K562 (cell line): ENCODE data around the gene CACNA2D3. TPM values are rescaled to one million over a fixed set of nuclear protein-coding genes. Genes with fewer than 3 reads are reported as not detected.

Experiments used
- ATAC-seq: fragments of 200-7000 bp; cut with Tn5 transposase; 3 replicates; pipeline ENCODE4 v1.9.1; 2020; ENCODE audit warnings: moderate library complexity
- BruUV-seq: library from RNA; stranded (reverse); fragments of 400-500 nt; replicated peaks from 2 replicates; lab custom pipeline; 2021; lab: Mats Ljungman, UMichigan
- CTCF ChIA-PET: fragments of 300-600 bp; formaldehyde crosslinking; extraction: SDS; loops from one replicate; lab custom pipeline; 2021; ENCODE audit warnings: low intra/inter-chr PET ratio; lab: Yijun Ruan, JAX
- POLR2A ChIA-PET: fragments of 300-600, 350-650 bp; sonication (Branson Sonifier 250); formaldehyde crosslinking; extraction: SDS; loops from one replicate; lab custom pipeline; 2021; ENCODE audit warnings: antibody characterized with exemption, inconsistent platforms; lab: Yijun Ruan, JAX
- DNase-seq, 4 experiments: peaks; one replicate each; pipeline versions ENCODE4 v3.0.0 to v3.0.0-alpha.2; 2011 to 2018; ENCODE audit warnings: low spot score in 3 of 4, mixed read lengths in 3 of 4; ENCODE audit errors: extremely low read depth in 1 of 4
- FAIRE-seq: peaks from 2 replicates; lab custom pipeline; 2011; peaks lifted over from hg19 to GRCh38; lab: Jason Lieb, UNC
- H2AFZ ChIP-seq: 2 replicates; pipeline ENCODE4 v1.6.0; 2011; ENCODE audit warnings: low read depth, low read length, control low read depth, inconsistent platforms
- H3K27ac ChIP-seq: fragments of 200-600 bp; 3 replicates; pipeline ENCODE4 v1.8.0; 2011; ENCODE audit warnings: low read depth, mild to moderate bottlenecking, control low read depth, inconsistent platforms, low read length, moderate library complexity, mixed read lengths; ENCODE audit errors: extremely low read depth
- H3K27me3 ChIP-seq, 2 experiments: fragments of 300-600 bp in 1 of 2; 2 replicates in 1 of 2; 3 replicates in 1 of 2; pipeline versions ENCODE4 v1.6.0 to v1.8.0; 2011; ENCODE audit warnings: inconsistent platforms in 2 of 2, low read length in 2 of 2, mild to moderate bottlenecking in 1 of 2, mixed read lengths in 1 of 2, moderate library complexity in 1 of 2; ENCODE audit not compliant: control insufficient read depth in 2 of 2, insufficient read depth in 2 of 2
- H3K36me3 ChIP-seq: fragments of 300-600 bp; 3 replicates; pipeline ENCODE4 v1.8.0; 2011; ENCODE audit warnings: mild to moderate bottlenecking, low read length, inconsistent platforms; ENCODE audit not compliant: control insufficient read depth, insufficient read depth
- H3K4me1 ChIP-seq, 2 experiments: fragments of 200-600 bp in 1 of 2; replicated peaks in 1 of 2; 2 replicates in 1 of 2; 3 replicates in 1 of 2; pipeline versions ENCODE4 v1.5.1 to v1.8.0; 2011; ENCODE audit warnings: inconsistent platforms in 2 of 2, low read length in 2 of 2, mild to moderate bottlenecking in 1 of 2, mixed read lengths in 1 of 2, moderate library complexity in 1 of 2; ENCODE audit not compliant: control insufficient read depth in 2 of 2, insufficient read depth in 2 of 2
- H3K4me2 ChIP-seq: 2 replicates; pipeline ENCODE4 v1.6.1; 2011; ENCODE audit warnings: low read length, control low read depth, inconsistent platforms, mixed read lengths; ENCODE audit not compliant: insufficient read depth
- H3K4me3 ChIP-seq: fragments of 200-600 bp; sonication (generic), shearing (Covaris generic); 2 replicates; pipeline ENCODE4 v1.5.1; 2016; ENCODE audit warnings: control low read depth, inconsistent platforms
- H3K79me2 ChIP-seq: fragments of 200-600 bp; 3 replicates; pipeline ENCODE4 v1.8.0; 2011; ENCODE audit warnings: low read length, inconsistent platforms; ENCODE audit not compliant: control insufficient read depth, insufficient read depth
- H3K9ac ChIP-seq, 2 experiments: 2 replicates each; pipeline versions ENCODE4 v1.6.0 to v1.6.1; 2011; ENCODE audit warnings: low read depth in 2 of 2, low read length in 2 of 2, control low read depth in 1 of 2, inconsistent platforms in 1 of 2, mild to moderate bottlenecking in 1 of 2, mixed read lengths in 1 of 2; ENCODE audit not compliant: insufficient read depth in 1 of 2
- H3K9me1 ChIP-seq: one replicate; pipeline ENCODE4 v1.6.0; 2011; ENCODE audit warnings: inconsistent platforms, mild to moderate bottlenecking, low read length, moderate library complexity; ENCODE audit not compliant: control insufficient read depth, insufficient read depth
- H3K9me3 ChIP-seq: replicated peaks from 2 replicates; pipeline ENCODE4 v1.5.1; 2011; ENCODE audit warnings: low read depth, low read length, inconsistent platforms; ENCODE audit not compliant: control insufficient read depth, insufficient read depth
- H4K20me1 ChIP-seq: replicated peaks from 2 replicates; pipeline ENCODE4 v1.6.1; 2011; ENCODE audit warnings: low read length, inconsistent platforms, mixed read lengths; ENCODE audit not compliant: control insufficient read depth, insufficient read depth
- PRMT5 ChIP-seq: sonication (generic); formaldehyde crosslinking; IDR thresholded peaks from 2 replicates; pipeline ENCODE4 v1.5.0; 2020; ENCODE audit warnings: missing genetic modification reagents
- SIX5 ChIP-seq, 2 experiments: IDR thresholded peaks; 2 replicates each; pipeline ENCODE4 v1.6.1; 2011; ENCODE audit warnings: low read length in 2 of 2, borderline replicate concordance in 1 of 2, low read depth in 1 of 2, mild to moderate bottlenecking in 1 of 2, moderate library complexity in 1 of 2; ENCODE audit not compliant: insufficient read depth in 1 of 2
- YY1 ChIP-seq, 3 experiments: IDR thresholded peaks; 2 replicates each; pipeline ENCODE4 v1.6.1; 2011; ENCODE audit warnings: low read length in 2 of 3, mild to moderate bottlenecking in 2 of 3, moderate library complexity in 2 of 3, borderline replicate concordance in 1 of 3, control low read depth in 1 of 3, low read depth in 1 of 3; ENCODE audit not compliant: insufficient read depth in 3 of 3, insufficient replicate concordance in 2 of 3, control insufficient read depth in 1 of 3, insufficient read length in 1 of 3; ENCODE audit errors: extremely low read depth in 1 of 3
- WGBS: fragments of 100-300 bp; shearing (Covaris generic); methylation state at CpG from one replicate; pipeline ENCODE4 v1.1.6; 2016; ENCODE audit warnings: low coverage, mixed read lengths; ENCODE audit not compliant: insufficient coverage; ENCODE audit errors: missing lambda C conversion rate; 5-methylcytosine and 5-hydroxymethylcytosine counted together
- in situ Hi-C: fragments of 300-500 bp; cut with MboI; formaldehyde crosslinking; loops from 4 replicates; pipeline ENCODE4 v1.15.0; 2018; ENCODE audit warnings: inconsistent platforms, mixed read lengths
- intact Hi-C: fragments of 100-400 bp; cut with micrococcal nuclease; formaldehyde crosslinking; loops from 2 replicates; pipeline ENCODE4 v1.14.2; 2022
- polyA plus RNA-seq, 8 experiments: library from polyadenylated mRNA; depleted of rRNA in 4 of 8; stranded (reverse) in 5 of 8; unstranded in 3 of 8; fragments of >200 nt; fragmentation: Nextera tagmentation in 2 of 8; fragmentation: Illumina TruSeq in 1 of 8; extraction: Ambion mirVana in 2 of 8; extraction: Trizol in 1 of 8; gene quantifications; 2 replicates each; pipeline versions ENCODE4 v1.2.1 to v1.2.3, GENCODE V29; 2011 to 2014; ENCODE audit warnings: inconsistent platforms in 1 of 8, missing spikeins in 1 of 8
- total RNA-seq, 7 experiments: library from RNA; depleted of rRNA in 6 of 7; stranded (reverse); fragments of >200 nt in 6 of 7; fragmentation: Illumina TruSeq in 2 of 7; extraction: Trizol in 2 of 7; gene quantifications; 2 replicates each; pipeline versions ENCODE4 v1.2.1 to v1.2.3, GENCODE V29; 2011 to 2021; ENCODE audit warnings: low replicate concordance in 1 of 7
- TF ChIP-seq, protein P1 (sequence below): fragments of 250-450 bp; sonication (Bioruptor Pico); IDR thresholded peaks from 2 replicates; pipeline ENCODE4 v1.4.0; 2020; ENCODE audit warnings: borderline replicate concordance
- TF ChIP-seq, protein P2 (sequence below): fragments of 450-650 bp; IDR thresholded peaks from 2 replicates; pipeline ENCODE4 v1.6.1; 2017; ENCODE audit warnings: mild to moderate bottlenecking, moderate library complexity

The CACNA2D3 gene
- total and polyA plus RNA-seq, 9 of the 15 experiments (the other 6 are each of a cell fraction or from before 2014, with no cell fraction given): 0.01 TPM; not detected in 8

DNA sequence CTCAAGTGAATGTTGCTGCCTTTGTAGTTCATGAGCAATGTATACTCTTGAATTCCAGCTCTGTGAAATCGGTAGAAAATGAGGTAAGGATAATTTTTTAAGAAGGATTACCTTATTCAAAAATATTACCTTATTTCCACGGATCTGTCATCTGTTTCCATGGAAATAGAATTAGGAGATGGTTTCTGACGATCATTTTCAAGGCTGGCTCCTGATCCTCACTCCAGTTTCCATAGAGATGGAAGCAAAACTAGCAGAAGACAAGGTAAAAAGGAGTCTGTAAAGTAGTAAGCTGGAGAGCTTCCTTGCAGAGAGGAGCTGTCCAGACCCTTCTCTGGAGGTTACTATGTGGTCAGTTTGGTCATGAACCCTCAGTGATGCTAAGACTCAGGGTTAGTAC is 55.5 kb downstream of the CACNA2D3 start (continued):
- TF ChIP-seq, protein P1, sequence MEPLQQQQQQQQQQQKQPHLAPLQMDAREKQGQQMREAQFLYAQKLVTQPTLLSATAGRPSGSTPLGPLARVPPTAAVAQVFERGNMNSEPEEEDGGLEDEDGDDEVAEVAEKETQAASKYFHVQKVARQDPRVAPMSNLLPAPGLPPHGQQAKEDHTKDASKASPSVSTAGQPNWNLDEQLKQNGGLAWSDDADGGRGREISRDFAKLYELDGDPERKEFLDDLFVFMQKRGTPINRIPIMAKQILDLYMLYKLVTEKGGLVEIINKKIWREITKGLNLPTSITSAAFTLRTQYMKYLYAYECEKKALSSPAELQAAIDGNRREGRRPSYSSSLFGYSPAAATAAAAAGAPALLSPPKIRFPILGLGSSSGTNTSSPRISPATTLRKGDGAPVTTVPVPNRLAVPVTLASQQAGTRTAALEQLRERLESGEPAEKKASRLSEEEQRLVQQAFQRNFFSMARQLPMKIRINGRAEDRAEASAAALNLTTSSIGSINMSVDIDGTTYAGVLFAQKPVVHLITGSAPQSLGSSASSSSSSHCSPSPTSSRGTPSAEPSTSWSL (CRISPR knock-in tag): no peak
- TF ChIP-seq SIX5 (IDR thresholded peaks at IDR 0.05; ENCODE audit: borderline replicate concordance in 1 of 2, insufficient read depth in 1 of 2, low read depth in 1 of 2, low read length in 2 of 2): no peak
- no peak for TF ChIP-seq YY1 (IDR thresholded peaks at IDR 0.05; ENCODE audit: borderline replicate concordance in 1 of 3, control insufficient read depth in 1 of 3, extremely low read depth in 1 of 3, insufficient read depth in 3 of 3, insufficient read length in 1 of 3, insufficient replicate concordance in 2 of 3, low read depth in 1 of 3, low read length in 2 of 3)

DNA sequence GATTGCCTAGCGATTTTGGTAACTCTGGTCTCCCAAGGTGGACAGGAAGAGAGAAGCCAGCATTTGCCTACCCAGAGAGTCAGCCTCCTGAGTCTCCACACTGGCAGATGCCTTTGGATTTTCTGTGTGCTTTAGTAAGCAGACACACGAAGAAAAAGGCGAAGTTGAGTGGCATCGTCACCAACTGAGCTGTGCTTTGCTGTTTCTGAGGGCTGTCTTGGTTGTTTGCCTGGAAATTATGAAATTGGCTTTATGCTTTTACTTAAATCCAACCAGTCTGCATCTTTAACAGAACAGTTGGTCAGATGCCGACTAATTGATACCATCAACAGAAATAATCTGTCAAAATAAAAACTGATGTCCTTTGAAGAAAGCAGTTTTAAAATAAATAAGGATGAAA is 56.0 kb downstream of the CACNA2D3 start:
- no peaks in the 10 kb centered on the region for H3K9me3 ChIP-seq
- H3K4me2 ChIP-seq: no peak overlapping the region
- ChIA-PET POLR2A (interaction anchor here (0.6 kb wide), 1 partner anchor 19 kb away, joined by 3 read pairs; no protein-coding TSS in a partner anchor), CTCF (no interaction called here)
- in situ Hi-C loops: no loop called here
- FAIRE-seq (no peak), DNase-seq (no peak), ATAC-seq (no peak)
- no peak overlapping the region for H3K4me3 ChIP-seq
- intact Hi-C loops: no loop called here
- H3K79me2 ChIP-seq: no peaks in the 10 kb centered on the region
- H3K27ac ChIP-seq: no peak overlapping the region
- no peaks in the 10 kb centered on the region for H3K27me3 ChIP-seq
- no peaks in the 10 kb centered on the region for H3K4me1 ChIP-seq
- TF ChIP-seq PRMT5 (CRISPR knock-in tag): no peak
- TF ChIP-seq, protein P2, sequence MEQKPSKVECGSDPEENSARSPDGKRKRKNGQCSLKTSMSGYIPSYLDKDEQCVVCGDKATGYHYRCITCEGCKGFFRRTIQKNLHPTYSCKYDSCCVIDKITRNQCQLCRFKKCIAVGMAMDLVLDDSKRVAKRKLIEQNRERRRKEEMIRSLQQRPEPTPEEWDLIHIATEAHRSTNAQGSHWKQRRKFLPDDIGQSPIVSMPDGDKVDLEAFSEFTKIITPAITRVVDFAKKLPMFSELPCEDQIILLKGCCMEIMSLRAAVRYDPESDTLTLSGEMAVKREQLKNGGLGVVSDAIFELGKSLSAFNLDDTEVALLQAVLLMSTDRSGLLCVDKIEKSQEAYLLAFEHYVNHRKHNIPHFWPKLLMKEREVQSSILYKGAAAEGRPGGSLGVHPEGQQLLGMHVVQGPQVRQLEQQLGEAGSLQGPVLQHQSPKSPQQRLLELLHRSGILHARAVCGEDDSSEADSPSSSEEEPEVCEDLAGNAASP: no peak
- BruUV-seq: no TSS peak
- H4K20me1 ChIP-seq: no peaks in the 10 kb centered on the region
- H3K9ac ChIP-seq: no peak overlapping the region
- H3K36me3 ChIP-seq: no peaks in the 10 kb centered on the region
- no peaks in the 10 kb centered on the region for H3K9me1 ChIP-seq
- H2AFZ ChIP-seq: no peak overlapping the region
- WGBS: 0% methylated on average over 5 of the region's 5 CpGs
